Measurements from ENCODE around the gene TPH2. TPM values are rescaled to one million over a fixed set of nuclear protein-coding genes. Genes with fewer than 3 reads are reported as not detected.

Gene TPH2
- not detected in 2 replicates for total RNA-seq

GRCh38 chr12:71938728-71939385, at the start of gene TPH2:
Gene TPH2 (plus strand): TSS chr12:71938845. CDS start chr12:71938987, 142 bp downstream.

Other genes starting within 250 kb of the TPH2 start
- 44.0 and 78.2 TPM in 2 replicates for gene RAB21, start 184.0 kb upstream of the TPH2 start, total RNA-seq
- gene TBC1D15, start 99.1 kb upstream of the TPH2 start, total RNA-seq, result 27.0 and 33.6 TPM in 2 replicates

All from aortic smooth muscle cell (primary cell).